GM12878 (cell line): ENCODE results near the gene DHX38.

Experiments
- CTCF ChIP-seq, 3 experiments: IDR thresholded peaks in 2 of 3; conservative IDR thresholded peaks in 1 of 3; 2 replicates each; pipeline ENCODE4 v1.5.1; 2011; ENCODE audit warnings: low read depth in 3 of 3, low read length in 3 of 3, mild to moderate bottlenecking in 3 of 3, control low read depth in 2 of 3, moderate library complexity in 2 of 3, inconsistent platforms in 1 of 3, mixed read lengths in 1 of 3; ENCODE audit not compliant: control insufficient read depth in 2 of 3, insufficient read depth in 1 of 3; ENCODE audit errors: extremely low read depth in 1 of 3
- MEF2A ChIP-seq: IDR thresholded peaks from 2 replicates; pipeline ENCODE4 v1.6.1; 2011; ENCODE audit warnings: low read depth, mild to moderate bottlenecking, low read length, moderate library complexity; ENCODE audit not compliant: insufficient read depth
- SREBF2 ChIP-seq: IDR thresholded peaks from 2 replicates; pipeline ENCODE4 v1.6.1; 2012; ENCODE audit warnings: mild to moderate bottlenecking, low read length
- TAF1 ChIP-seq: IDR thresholded peaks from 2 replicates; pipeline ENCODE4 v1.6.1; 2011; ENCODE audit warnings: mild to moderate bottlenecking, low read depth, low read length, borderline replicate concordance
- TBL1XR1 ChIP-seq: IDR thresholded peaks from 2 replicates; pipeline ENCODE4 v1.6.1; 2012; ENCODE audit warnings: low read depth, low read length, improper control_type of control experiment
- YY1 ChIP-seq: IDR thresholded peaks from 2 replicates; pipeline ENCODE4 v1.6.1; 2011; ENCODE audit warnings: low read depth, mild to moderate bottlenecking, low read length

GRCh38 chr16:72159386-72159785, 65.7 kb downstream of the DHX38 start:
- TF ChIP-seq CTCF (IDR thresholded peaks at IDR 0.05 in 2 of 3, conservative IDR thresholded peaks at IDR 0.05 in 1 of 3; ENCODE audit: control insufficient read depth in 2 of 3, extremely low read depth in 1 of 3, insufficient read depth in 1 of 3, low read depth in 3 of 3, low read length in 3 of 3) (no peak), SREBF2 (no peak), YY1 (no peak), MEF2A (no peak), TAF1 (no peak), TBL1XR1 (no peak)
